K562 (cell line): ENCODE measurements around the gene AKR1A1. TPM values are rescaled to one million over a fixed set of nuclear protein-coding genes. Genes with fewer than 3 reads are reported as not detected.

Experiments used
- CC2D1A ChIP-seq: fragments of 450-650 bp; IDR thresholded peaks from 2 replicates; pipeline ENCODE4 v1.6.1; 2017; ENCODE audit warnings: mild to moderate bottlenecking
- CXXC5 ChIP-seq: fragments of 250-450 bp; sonication (Bioruptor Pico); IDR thresholded peaks from 2 replicates; pipeline ENCODE4 v1.8.0; 2022; ENCODE audit warnings: inconsistent platforms, mild to moderate bottlenecking, moderate library complexity
- DEAF1 ChIP-seq: fragments of 450-650 bp; formaldehyde crosslinking; IDR thresholded peaks from 2 replicates; pipeline ENCODE4 v1.4.0; 2020; ENCODE audit warnings: mild to moderate bottlenecking, moderate library complexity
- MAZ ChIP-seq, 2 experiments: fragments of 450-650 bp in 1 of 2; sonication (generic) in 1 of 2; formaldehyde crosslinking; IDR thresholded peaks in 1 of 2; conservative IDR thresholded peaks in 1 of 2; 2 replicates each; pipeline versions ENCODE4 v1.4.0 to v1.5.0; 2020; ENCODE audit warnings: mild to moderate bottlenecking in 1 of 2, missing genetic modification reagents in 1 of 2
- NELFE ChIP-seq: IDR thresholded peaks from 2 replicates; pipeline ENCODE4 v1.6.1; 2011; ENCODE audit warnings: mild to moderate bottlenecking; ENCODE audit not compliant: insufficient read depth, insufficient read length
- NFXL1 ChIP-seq: fragments of 450-650 bp; formaldehyde crosslinking; IDR thresholded peaks from 2 replicates; pipeline ENCODE4 v1.4.0; 2021; ENCODE audit warnings: mild to moderate bottlenecking
- NR2C2 ChIP-seq, 2 experiments: fragments of 200-800 bp in 1 of 2; sonication (Bioruptor generic) in 1 of 2; sonication (generic) in 1 of 2; formaldehyde crosslinking in 1 of 2; IDR thresholded peaks; 2 replicates each; pipeline versions ENCODE4 v1.6.1 to v1.8.0; 2016 to 2022; ENCODE audit warnings: mild to moderate bottlenecking in 1 of 2, missing compliant biosample characterization in 1 of 2, missing genetic modification characterization in 1 of 2, missing genetic modification reagents in 1 of 2
- PML ChIP-seq: IDR thresholded peaks from 2 replicates; pipeline ENCODE4 v1.6.1; 2012; ENCODE audit warnings: low read length, inconsistent platforms
- RAD21 ChIP-seq, 2 experiments: fragments of 250-450 bp in 1 of 2; fragments of 450-650 bp in 1 of 2; sonication (Bioruptor Pico) in 1 of 2; formaldehyde crosslinking in 1 of 2; IDR thresholded peaks in 1 of 2; conservative IDR thresholded peaks in 1 of 2; 2 replicates each; pipeline versions ENCODE4 v1.4.0 to v1.8.0; 2020 to 2022; ENCODE audit warnings: mild to moderate bottlenecking in 2 of 2, moderate library complexity in 1 of 2
- RBM22 ChIP-seq: fragments of 200-400 bp; formaldehyde crosslinking; IDR thresholded peaks from 2 replicates; pipeline ENCODE4 v1.6.1; 2018; ENCODE audit warnings: low read length, low read depth; ENCODE audit not compliant: poor library complexity, severe bottlenecking
- SMC3 ChIP-seq: conservative IDR thresholded peaks from 2 replicates; pipeline ENCODE4 v1.6.1; 2011; ENCODE audit warnings: low read depth, low read length, improper control_type of control experiment; ENCODE audit not compliant: insufficient read depth
- XRCC5 ChIP-seq: fragments of 200-400 bp; formaldehyde crosslinking; IDR thresholded peaks from 2 replicates; pipeline ENCODE4 v1.6.1; 2017; ENCODE audit warnings: low read depth, mild to moderate bottlenecking, low read length
- ZNF764 ChIP-seq: fragments of 250-450 bp; sonication (Bioruptor Pico); IDR thresholded peaks from 2 replicates; pipeline ENCODE4 v1.4.0; 2020; ENCODE audit warnings: low read depth, mild to moderate bottlenecking, moderate library complexity
- polyA plus RNA-seq, 8 experiments: library from polyadenylated mRNA; depleted of rRNA in 4 of 8; stranded (reverse) in 5 of 8; unstranded in 3 of 8; fragments of >200 nt; fragmentation: Nextera tagmentation in 2 of 8; fragmentation: Illumina TruSeq in 1 of 8; extraction: Ambion mirVana in 2 of 8; extraction: Trizol in 1 of 8; gene quantifications; 2 replicates each; pipeline versions ENCODE4 v1.2.1 to v1.2.3, GENCODE V29; 2011 to 2014; ENCODE audit warnings: inconsistent platforms in 1 of 8, missing spikeins in 1 of 8
- total RNA-seq, 7 experiments: library from RNA; depleted of rRNA in 6 of 7; stranded (reverse); fragments of >200 nt in 6 of 7; fragmentation: Illumina TruSeq in 2 of 7; extraction: Trizol in 2 of 7; gene quantifications; 2 replicates each; pipeline versions ENCODE4 v1.2.1 to v1.2.3, GENCODE V29; 2011 to 2021; ENCODE audit warnings: low replicate concordance in 1 of 7
- TF ChIP-seq, protein P1 (sequence below), 2 experiments: fragments of 450-650 bp; formaldehyde crosslinking in 1 of 2; IDR thresholded peaks; 2 replicates each; pipeline versions ENCODE4 v1.4.0 to v1.6.1; 2014 to 2020; ENCODE audit warnings: mild to moderate bottlenecking in 2 of 2, borderline replicate concordance in 1 of 2, low read depth in 1 of 2
- TF ChIP-seq, protein P2 (sequence below): fragments of 450-650 bp; IDR thresholded peaks from 2 replicates; pipeline ENCODE4 v1.6.1; 2018; ENCODE audit warnings: mild to moderate bottlenecking, low read depth; ENCODE audit not compliant: partially characterized antibody

Gene AKR1A1
- total and polyA plus RNA-seq, 9 of the 15 experiments (the other 6 are each of a cell fraction or from before 2014, with no cell fraction given): 68.6 to 211 (median 132) TPM

GRCh38 chr1:45569962-45570581 is 19.4 kb downstream of the AKR1A1 start (continued):
- TF ChIP-seq DEAF1: peak; percentile 96
- peak; percentile 94 to 97 for TF ChIP-seq RAD21 (CRISPR knock-in tag; conservative IDR thresholded peaks at IDR 0.05 in 1 of 2, IDR thresholded peaks at IDR 0.05 in 1 of 2)
- TF ChIP-seq SMC3: peak; percentile 88
- TF ChIP-seq CXXC5 (CRISPR knock-in tag): no peak
- TF ChIP-seq, protein P1, sequence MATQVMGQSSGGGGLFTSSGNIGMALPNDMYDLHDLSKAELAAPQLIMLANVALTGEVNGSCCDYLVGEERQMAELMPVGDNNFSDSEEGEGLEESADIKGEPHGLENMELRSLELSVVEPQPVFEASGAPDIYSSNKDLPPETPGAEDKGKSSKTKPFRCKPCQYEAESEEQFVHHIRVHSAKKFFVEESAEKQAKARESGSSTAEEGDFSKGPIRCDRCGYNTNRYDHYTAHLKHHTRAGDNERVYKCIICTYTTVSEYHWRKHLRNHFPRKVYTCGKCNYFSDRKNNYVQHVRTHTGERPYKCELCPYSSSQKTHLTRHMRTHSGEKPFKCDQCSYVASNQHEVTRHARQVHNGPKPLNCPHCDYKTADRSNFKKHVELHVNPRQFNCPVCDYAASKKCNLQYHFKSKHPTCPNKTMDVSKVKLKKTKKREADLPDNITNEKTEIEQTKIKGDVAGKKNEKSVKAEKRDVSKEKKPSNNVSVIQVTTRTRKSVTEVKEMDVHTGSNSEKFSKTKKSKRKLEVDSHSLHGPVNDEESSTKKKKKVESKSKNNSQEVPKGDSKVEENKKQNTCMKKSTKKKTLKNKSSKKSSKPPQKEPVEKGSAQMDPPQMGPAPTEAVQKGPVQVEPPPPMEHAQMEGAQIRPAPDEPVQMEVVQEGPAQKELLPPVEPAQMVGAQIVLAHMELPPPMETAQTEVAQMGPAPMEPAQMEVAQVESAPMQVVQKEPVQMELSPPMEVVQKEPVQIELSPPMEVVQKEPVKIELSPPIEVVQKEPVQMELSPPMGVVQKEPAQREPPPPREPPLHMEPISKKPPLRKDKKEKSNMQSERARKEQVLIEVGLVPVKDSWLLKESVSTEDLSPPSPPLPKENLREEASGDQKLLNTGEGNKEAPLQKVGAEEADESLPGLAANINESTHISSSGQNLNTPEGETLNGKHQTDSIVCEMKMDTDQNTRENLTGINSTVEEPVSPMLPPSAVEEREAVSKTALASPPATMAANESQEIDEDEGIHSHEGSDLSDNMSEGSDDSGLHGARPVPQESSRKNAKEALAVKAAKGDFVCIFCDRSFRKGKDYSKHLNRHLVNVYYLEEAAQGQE (IDR thresholded peaks at IDR 0.05; ENCODE audit: borderline replicate concordance): peak; percentile 88
- TF ChIP-seq, protein P1 (CRISPR knock-in tag; IDR thresholded peaks at IDR 0.05; ENCODE audit: low read depth): no peak
- peak; percentile 75; the same call in 1 of the 2 replicates for TF ChIP-seq CC2D1A
- TF ChIP-seq PML: 0 out of 2 replicates have a peak, but pooled peaks have one; percentile 37
- peak; percentile 51; the same call in 1 of the 2 replicates for TF ChIP-seq XRCC5
- no peak for TF ChIP-seq NFXL1 (CRISPR knock-in tag)
- TF ChIP-seq MAZ (CRISPR knock-in tag; conservative IDR thresholded peaks at IDR 0.05 in 1 of 2, IDR thresholded peaks at IDR 0.05 in 1 of 2): peak in 1 of 2 experiments; percentile 31; a peak in 2 of 4 replicates
- TF ChIP-seq ZNF764 (CRISPR knock-in tag): 0 out of 2 replicates have a peak, but pooled peaks have one; percentile 66
- TF ChIP-seq RBM22: no peak
- TF ChIP-seq NELFE: no peak
- 0 out of 2 replicates have a peak, but pooled peaks have one; percentile 24 for TF ChIP-seq NR2C2 (CRISPR knock-in tag; IDR thresholded peaks at IDR 0.05)
- no peak for TF ChIP-seq NR2C2 (tag; IDR thresholded peaks at IDR 0.05)
- TF ChIP-seq, protein P2, sequence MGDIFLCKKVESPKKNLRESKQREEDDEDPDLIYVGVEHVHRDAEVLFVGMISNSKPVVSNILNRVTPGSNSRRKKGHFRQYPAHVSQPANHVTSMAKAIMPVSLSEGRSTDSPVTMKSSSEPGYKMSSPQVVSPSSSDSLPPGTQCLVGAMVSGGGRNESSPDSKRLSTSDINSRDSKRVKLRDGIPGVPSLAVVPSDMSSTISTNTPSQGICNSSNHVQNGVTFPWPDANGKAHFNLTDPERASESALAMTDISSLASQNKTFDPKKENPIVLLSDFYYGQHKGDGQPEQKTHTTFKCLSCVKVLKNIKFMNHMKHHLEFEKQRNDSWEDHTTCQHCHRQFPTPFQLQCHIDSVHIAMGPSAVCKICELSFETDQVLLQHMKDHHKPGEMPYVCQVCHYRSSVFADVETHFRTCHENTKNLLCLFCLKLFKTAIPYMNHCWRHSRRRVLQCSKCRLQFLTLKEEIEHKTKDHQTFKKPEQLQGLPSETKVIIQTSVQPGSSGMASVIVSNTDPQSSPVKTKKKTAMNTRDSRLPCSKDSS: no peak
